ENCODE results near the gene SRSF1.
"Not testable (repeated sequence)": the region's sequence is repeated elsewhere in the genome, so short reads cannot be mapped to it uniquely, and the experiment has no call there.

SRSF1 gene

GRCh38 chr17:58050966-58051365 is 43.9 kb upstream of the SRSF1 start:
- no peak overlapping the region for H3K4me3 ChIP-seq (ENCODE audit: low read depth, low read length)
- no peak for TF ChIP-seq CTCF (conservative IDR thresholded peaks at IDR 0.05; ENCODE audit: low read depth, low read length)
- DNase-seq (ENCODE audit: low read depth): no peak

- no peak for TF ChIP-seq CTCF (conservative IDR thresholded peaks at IDR 0.05; ENCODE audit: low read depth, low read length)
Observed at GRCh38 chr17:58049533-58049932, 42.5 kb upstream of the SRSF1 start.

GRCh38 chr17:58047376-58048150 is 40.5 kb upstream of the SRSF1 start:
- DNase-seq (ENCODE audit: low read depth): no peak
- no peak overlapping the region for H3K4me3 ChIP-seq (ENCODE audit: low read depth, low read length)
- TF ChIP-seq CTCF (conservative IDR thresholded peaks at IDR 0.05; ENCODE audit: low read depth, low read length): no peak

More at GRCh38 chr17:58049533-58049932, 42.5 kb upstream of the SRSF1 start:
- DNase-seq (ENCODE audit: low read depth): no peak
- no peak overlapping the region for H3K4me3 ChIP-seq (ENCODE audit: low read depth, low read length)

- H3K4me3 ChIP-seq (ENCODE audit: low read depth, low read length): no peak overlapping the region
- no peak for TF ChIP-seq CTCF (conservative IDR thresholded peaks at IDR 0.05; ENCODE audit: low read depth, low read length)
- DNase-seq (ENCODE audit: low read depth): no peak
Observed at GRCh38 chr17:58046239-58047094, 39.4 kb upstream of the SRSF1 start.

- H3K4me3 ChIP-seq (ENCODE audit: low read depth, low read length); DNase-seq (ENCODE audit: low read depth): not testable (repeated sequence)
Observed at GRCh38 chr17:58044256-58044655, 37.2 kb upstream of the SRSF1 start.

- no peak for DNase-seq (ENCODE audit: low read depth)
- H3K4me3 ChIP-seq (ENCODE audit: low read depth, low read length): no peak overlapping the region
- no peak for TF ChIP-seq CTCF (conservative IDR thresholded peaks at IDR 0.05; ENCODE audit: low read depth, low read length)
Observed at GRCh38 chr17:58043221-58044181, 36.5 kb upstream of the SRSF1 start.

GRCh38 chr17:58041161-58041560 is 34.1 kb upstream of the SRSF1 start:
- no peak overlapping the region for H3K4me3 ChIP-seq (ENCODE audit: low read depth, low read length)
- DNase-seq (ENCODE audit: low read depth): no peak
- TF ChIP-seq CTCF (conservative IDR thresholded peaks at IDR 0.05; ENCODE audit: low read depth, low read length): no peak
